Measurements from ENCODE around the gene WASHC1.
A peak's percentile ranks its signal among the peaks of the same experiment; 100 is the strongest.
"Not testable (repeated sequence)": the region's sequence is repeated elsewhere in the genome, so short reads cannot be mapped to it uniquely, and the experiment has no call there.

Gene WASHC1, protein sequence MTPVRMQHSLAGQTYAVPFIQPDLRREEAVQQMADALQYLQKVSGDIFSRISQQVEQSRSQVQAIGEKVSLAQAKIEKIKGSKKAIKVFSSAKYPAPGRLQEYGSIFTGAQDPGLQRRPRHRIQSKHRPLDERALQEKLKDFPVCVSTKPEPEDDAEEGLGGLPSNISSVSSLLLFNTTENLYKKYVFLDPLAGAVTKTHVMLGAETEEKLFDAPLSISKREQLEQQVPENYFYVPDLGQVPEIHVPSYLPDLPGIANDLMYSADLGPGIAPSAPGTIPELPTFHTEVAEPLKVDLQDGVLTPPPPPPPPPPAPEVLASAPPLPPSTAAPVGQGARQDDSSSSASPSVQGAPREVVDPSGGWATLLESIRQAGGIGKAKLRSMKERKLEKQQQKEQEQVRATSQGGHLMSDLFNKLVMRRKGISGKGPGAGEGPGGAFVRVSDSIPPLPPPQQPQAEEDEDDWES

DNA sequence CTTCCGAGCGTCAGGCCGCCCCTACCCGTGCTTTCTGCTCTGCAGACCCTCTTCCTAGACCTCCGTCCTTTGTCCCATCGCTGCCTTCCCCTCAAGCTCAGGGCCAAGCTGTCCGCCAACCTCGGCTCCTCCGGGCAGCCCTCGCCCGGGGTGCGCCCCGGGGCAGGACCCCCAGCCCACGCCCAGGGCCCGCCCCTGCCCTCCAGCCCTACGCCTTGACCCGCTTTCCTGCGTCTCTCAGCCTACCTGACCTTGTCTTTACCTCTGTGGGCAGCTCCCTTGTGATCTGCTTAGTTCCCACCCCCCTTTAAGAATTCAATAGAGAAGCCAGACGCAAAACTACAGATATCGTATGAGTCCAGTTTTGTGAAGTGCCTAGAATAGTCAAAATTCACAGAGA lies at the start of gene WASHC1:
WASHC1 (minus strand) TSS at position 101 of the 400 bp plus-strand sequence. CDS start 4,457 bp downstream, outside the sequence.
- intact Hi-C loops (cut with DNase I): not testable (repeated sequence)

DNA sequence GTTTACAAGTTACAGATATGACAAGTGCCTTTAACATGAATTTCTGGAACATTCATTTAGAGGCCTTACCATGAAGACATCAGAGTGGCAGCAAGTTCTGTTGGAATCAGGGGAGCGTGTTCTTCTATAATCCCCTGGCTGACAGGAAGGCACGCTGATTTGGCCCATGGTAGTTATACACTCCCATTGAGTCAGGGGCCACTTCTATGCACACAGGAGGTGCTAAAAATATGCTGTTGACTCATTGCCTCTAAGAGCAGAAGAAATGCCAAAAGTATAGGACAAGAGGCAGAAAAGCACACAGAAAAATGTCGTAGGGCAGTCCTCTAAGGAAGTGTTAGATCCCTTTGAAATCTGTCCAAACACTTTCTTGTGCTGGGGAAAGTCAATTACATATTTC lies 49.1 kb upstream of the WASHC1 start:
- intact Hi-C loops (cut with DNase I); DNase-seq: not testable (repeated sequence)

More for the DNA sequence above, at the start of gene WASHC1:
- DNase-seq: not testable (repeated sequence)

DNA sequence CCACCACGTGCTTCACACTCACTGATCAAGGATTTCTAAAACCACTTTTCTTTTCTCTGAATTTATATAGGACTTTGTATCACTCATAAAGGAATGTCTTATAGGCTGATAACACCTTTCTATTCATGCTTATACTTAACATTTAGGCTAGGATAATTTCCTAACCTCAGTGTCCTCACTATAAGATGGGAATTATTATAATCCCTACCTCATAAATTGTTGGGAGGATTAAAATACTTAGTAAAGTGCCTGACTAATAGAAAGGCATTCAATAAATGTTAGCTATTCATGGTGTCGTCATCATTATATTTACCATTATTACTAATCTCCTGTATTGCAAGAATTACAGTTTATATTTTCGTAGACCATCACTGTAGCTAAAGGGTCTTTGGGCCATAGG lies 47.1 kb upstream of the WASHC1 start:
- DNase-seq; intact Hi-C loops (cut with DNase I): not testable (repeated sequence)

DNA sequence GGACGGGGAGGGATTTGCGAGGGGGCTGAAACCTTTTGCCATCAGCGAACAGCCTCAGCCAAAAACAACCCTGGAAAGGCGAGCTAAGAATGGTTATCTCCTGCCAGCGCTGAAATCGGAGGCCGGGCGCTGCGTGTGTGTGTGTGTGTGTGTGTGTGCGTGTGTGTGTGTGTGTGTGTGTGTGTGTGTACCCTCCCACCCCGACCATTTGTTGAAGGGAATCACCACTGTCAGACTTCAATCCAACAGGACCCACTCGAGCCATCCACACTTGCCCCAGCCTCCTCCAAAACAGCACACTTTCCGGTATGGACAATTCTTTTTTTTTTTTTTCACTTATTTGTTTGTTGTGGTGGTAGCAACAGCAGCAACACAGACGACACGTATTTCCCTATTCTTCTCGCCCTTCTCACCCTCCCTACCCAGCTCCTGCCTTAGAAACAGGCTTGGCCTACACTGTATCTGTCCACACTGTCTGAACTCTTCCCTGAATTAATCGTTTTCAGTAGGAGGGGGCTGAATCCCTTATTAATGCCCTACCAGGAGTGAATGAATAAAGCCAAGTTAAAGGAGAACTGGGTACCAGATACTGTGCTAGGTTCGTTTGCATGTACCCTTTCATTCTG lies 44.8 kb upstream of the WASHC1 start:
- intact Hi-C loops (cut with DNase I); DNase-seq: not testable (repeated sequence)

DNA sequence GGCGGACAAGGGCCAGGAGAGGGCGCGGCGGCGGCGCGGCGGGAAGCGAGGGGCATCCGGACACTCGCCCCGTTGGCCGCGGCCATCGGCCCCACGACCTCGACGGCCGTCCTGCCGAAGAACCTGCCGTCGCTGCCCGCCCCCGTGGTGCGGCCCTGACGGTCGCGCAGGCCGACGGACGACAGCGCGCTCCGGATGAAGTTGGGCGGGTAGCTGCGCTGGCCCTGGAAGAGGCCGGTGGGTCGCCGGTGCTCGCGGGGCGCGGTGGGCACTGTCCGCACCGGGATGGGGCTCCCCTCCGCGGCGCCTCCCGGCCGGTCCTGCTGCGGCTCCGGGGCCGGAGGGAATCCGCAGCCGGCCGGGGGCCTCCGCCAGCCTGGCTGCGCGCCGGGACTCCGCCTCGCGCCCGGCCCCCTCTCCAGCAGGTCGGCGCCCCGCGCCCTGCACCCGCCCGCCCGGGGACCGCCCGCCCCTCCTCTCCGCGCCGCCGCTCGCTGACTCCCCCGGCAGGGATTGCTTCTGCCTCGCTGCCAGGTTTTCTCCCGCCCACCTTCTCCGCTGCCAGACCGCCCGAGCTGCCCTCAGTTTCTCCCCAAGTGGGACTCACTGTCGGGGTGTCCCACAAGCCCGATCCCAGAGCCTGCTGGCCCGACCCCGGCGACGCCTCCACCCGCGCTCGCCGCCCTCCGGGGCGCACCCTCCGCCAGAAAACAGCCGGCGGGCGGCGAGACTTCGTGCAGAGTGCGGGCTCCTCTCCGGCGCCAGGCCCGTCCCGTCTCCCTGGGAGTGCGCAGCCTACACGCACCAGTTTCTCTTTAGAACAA lies 44.0 kb upstream of the WASHC1 start:
- intact Hi-C loops (cut with DNase I): not testable (repeated sequence)
- peak in 3 of 10 donors; percentile 61 to 77 (median 62) for DNase-seq

DNA sequence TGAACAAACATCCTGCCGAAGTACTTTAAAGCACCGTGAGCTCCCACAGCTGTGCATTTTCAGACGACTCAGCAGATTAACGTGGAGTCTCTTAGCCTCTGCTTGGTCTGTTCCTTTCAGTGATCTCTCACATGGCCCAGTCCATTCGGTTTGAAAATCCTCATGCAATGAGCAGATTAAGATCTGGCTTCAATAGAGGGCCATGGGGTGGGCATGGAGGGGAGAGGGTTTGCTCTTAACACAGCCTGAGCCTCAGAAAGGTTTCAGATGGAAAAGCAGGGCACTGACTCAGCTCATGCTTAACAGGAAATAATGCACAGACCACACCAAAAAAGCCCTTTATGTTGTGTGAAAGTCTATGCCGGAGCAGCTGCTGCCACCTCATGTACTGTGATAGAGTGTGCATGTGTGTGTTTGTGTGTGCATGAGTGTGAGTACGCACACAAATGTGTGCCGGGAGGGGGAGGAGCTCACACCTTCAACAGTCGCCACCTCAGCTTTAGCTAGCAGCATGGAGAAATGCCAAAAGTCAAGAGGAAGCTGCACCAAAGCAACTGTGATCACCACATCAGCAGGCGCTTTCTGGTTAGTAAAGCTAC lies 33.9 kb upstream of the WASHC1 start:
- DNase-seq; intact Hi-C loops (cut with DNase I): not testable (repeated sequence)

DNA sequence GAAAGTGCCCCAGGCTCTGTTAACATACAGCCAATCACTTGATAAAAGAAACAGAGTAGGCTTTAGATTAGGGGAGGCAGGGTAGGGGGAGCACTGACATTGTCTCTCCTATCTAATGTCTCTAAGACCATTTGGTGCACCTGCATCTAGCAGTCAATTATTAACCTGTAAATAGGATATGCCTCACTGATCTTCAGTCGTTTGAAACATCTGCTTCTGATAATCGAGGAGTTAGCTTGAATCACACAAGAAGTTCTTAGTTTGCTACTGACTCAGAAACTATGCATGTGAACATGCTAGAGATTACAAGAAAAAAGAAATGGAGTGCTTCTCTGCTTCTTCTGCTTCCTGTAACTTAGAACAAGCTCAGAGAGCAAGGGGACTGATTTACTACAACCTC lies 23.4 kb upstream of the WASHC1 start:
- intact Hi-C loops (cut with DNase I); DNase-seq: not testable (repeated sequence)

DNA sequence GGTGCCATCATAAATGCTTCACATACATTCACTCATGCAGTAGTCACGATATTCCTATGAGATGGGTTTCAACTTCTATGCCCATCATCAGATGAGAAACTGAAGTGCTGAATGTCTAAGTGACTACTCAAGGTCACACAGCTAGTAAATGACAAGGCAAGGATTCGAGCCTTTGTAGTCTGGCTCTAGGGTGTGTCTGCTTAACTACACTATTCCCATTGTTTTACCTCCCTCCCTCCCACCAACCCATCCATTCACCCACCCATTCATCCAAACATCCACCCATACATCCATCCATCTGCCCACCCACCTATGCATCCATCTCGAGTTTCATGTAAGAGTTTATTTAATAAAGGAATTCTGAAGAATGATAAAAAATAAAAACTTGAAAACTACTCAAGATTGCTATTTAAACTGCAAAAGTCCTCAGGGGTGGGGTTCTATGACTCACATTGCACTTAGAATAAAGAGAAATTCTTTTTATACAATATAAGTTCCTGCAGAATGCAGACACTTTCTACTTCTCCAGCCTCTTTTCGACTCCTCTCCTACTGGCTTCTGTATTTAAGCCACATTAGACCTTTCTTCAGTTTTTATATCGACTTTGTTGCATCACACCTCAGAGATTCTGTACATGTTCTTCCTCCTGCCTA lies 19.1 kb upstream of the WASHC1 start:
- DNase-seq; intact Hi-C loops (cut with DNase I): not testable (repeated sequence)

DNA sequence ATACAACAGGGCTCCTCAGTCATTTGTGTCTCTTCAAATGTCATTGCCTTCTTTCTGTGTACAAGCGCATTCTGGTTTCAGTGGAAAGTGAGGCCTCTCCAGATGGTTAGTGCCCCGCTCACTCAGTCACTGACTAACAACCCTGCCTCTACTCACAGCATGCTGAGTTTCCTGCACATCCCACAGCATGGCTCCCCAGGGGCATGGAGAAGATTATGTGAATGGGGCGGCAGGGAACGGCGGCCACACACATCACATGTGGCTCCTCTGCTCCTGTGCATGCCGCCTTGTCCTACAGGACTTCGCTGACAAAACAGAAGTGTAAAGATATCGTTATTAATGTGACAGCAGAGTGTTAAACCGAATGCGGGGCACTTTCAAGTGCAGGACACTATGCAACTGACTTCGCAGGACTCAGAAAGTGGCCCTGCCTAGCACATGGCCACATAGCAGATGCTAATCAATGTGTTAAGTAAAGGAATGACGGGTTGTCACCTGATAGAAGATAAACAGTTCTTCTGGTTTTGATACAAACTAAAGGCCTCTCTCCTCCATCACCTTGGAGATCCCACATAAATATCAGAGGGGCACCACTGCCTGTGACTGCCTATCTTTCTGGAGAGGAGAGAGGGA lies 17.5 kb upstream of the WASHC1 start:
- DNase-seq: peak in 1 of 10 donors; percentile 56
- intact Hi-C loops (cut with DNase I): not testable (repeated sequence)

DNA sequence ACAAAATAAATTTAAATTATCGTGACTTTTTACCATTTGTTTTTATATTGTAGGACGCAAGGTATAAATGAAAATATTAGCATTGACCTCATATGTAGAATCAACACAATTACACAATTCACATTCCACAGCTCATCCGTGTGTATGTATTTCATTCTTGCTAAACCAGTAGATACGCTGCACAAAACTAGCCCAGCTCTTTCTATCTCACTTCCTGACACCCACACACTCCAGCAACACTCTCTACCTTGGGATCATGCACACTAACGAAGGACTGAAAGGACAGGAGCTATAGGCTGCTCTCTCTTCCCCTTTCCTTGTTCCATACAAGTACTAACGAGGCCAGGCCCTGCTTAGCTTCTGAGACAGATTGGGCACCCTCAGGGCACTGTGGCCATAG lies 16.9 kb upstream of the WASHC1 start:
- intact Hi-C loops (cut with DNase I); DNase-seq: not testable (repeated sequence)

DNA sequence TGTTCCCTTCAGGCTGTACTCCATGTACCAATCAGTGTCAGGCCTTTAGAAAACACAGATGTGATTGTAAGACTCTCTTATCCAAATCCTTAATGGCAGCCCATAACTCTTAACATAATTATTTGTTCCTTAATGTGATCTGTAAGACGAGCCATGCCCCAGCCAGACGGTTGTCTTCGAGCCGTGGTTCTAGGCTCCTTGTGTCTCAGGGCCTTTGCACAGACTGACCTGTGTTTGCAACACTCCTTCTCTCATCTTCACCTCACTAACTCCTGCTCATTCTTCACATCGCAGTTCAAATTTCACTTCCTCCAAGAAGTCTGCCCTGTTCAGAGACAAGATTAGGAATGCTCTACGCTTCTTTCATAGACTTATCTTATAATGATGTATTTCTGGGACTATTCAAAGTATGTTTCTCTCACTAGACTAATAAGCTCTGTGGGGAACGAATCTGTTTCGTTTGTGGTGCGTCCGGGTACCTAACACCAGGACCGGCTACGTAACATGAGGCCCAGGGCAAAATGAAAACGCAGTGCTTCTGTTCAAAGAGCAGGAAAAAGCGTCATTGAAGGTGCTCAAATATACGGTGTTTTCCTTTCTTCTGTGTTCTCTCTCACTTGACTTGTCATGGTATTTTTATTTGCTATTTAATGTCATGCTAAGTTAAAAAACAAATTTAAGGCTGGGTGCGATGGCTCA lies 16.1 kb upstream of the WASHC1 start:
- peak in 3 of 10 donors; percentile 37 to 76 (median 74) for DNase-seq
- intact Hi-C loops (cut with DNase I): not testable (repeated sequence)

DNA sequence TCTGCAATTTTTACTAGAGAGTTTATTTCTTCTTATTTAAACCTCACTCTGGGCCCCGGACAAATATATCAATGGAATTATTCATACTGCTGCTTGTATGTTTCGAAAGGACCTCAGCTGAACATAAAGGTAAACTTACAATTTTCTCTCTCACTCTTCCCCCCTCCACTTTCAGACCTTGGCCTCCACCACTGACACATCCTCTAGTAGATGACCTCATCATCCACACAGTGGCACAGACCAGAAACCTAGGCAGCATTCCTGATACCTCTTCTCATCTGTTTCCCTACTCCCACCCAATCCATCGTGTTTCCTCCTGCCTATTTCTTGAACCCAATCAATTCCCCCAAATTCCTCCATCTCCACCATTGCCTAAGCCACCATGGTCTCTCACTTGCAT lies 15.2 kb upstream of the WASHC1 start:
- intact Hi-C loops (cut with DNase I); DNase-seq: not testable (repeated sequence)

DNA sequence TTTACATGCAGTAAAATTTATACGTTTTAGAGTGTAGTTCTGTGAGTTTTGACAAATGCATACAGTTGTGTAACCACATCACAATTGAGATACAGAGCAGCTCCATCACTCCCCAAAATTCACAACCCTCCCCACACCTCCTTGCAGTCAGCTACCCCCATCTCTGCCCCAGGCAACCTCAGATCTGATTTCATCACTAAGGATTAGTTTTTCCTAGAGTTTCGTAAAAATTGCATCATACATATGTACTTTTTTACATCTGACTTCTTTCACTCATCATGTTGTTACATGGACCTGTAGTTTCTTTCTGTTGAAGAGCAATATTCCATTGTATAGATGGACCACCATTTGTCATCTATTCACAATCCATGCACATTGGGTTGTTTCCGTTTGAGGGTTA lies 14.4 kb upstream of the WASHC1 start:
- intact Hi-C loops (cut with DNase I): not testable (repeated sequence)

DNA sequence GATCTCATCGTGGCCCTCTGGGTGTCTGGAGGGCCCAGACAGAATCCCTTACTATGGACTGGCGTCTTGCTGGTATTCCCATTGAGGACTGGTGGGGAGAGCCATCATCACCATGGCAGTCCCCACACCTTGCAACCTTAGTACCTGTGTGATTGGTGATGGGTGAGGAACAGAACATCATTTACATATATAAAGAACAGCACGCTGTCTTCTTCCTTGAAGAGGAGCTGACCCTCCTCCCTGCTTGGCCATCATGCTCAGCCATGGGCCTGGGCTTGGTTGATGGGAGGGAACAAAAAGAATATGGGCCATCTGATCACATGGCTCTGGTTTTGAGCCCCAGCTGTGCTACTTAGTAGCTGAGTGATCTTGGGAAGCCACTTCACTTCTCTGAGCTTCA lies 13.9 kb upstream of the WASHC1 start:
- DNase-seq; intact Hi-C loops (cut with DNase I): not testable (repeated sequence)

More for the DNA sequence above, 14.4 kb upstream of the WASHC1 start:
- not testable (repeated sequence) for DNase-seq

DNA sequence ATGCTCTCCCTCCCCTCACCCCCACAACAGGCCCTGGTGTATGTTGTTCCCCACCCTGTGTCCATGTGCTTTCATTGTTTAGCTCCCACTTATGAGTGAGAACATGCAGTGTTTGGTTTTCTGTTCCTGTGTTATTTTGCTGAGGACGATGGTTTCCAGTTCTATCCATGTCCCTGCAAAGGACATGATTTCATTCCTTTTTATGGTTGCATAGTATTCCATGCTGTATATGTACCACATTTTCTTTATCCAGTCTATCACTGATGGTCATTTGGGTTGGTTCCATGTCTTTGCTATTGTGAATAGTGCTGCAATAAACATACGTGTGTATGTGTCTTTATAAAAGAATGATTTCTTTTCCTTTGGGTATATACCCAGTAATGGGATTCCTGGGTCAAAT lies 12.6 kb upstream of the WASHC1 start:
- intact Hi-C loops (cut with DNase I); DNase-seq: not testable (repeated sequence)

DNA sequence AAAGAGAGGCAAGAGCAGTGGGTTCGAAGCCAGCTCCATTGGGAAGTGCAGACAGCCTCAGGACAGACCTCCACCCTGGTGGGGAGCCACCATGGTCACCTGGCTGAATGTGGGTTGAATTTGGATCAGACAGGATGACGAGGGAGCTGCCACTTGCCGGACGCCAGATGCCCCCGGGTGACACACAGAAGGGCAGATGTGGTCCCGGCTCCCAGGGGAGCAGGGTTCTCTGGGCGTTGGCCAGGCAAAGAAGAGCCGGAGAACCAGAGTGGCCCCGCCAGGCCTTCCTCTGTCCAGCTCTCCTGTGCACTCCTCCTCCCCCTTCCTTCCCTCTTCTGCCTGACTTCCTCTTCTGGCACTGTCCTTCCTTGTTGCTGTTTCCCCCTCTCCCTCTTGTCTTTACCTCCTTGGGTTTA lies 12.0 kb upstream of the WASHC1 start:
- DNase-seq: peak in 2 of 10 donors; percentile 49 to 62
- intact Hi-C loops (cut with DNase I): not testable (repeated sequence)

DNA sequence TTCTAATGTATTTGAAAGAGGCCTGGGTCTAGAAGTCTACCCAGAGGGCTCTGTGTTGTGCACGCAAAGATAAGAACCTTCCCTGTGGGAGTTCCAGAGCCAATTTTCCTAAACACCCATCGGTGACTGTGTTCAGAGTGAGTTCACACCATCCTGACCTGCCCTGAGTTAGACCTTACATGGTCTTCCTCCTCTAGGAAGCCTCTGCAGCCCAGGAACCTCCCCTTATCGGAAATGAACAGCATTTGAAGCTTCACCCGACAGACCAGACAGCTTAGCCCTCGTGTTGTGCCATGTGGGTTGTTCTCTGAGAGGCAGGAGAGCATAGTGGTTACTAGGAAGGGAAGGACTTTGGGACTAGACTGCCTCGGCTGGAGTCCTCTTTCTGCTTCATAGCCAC lies 3.1 kb upstream of the WASHC1 start:
- intact Hi-C loops (cut with DNase I); DNase-seq: not testable (repeated sequence)

DNA sequence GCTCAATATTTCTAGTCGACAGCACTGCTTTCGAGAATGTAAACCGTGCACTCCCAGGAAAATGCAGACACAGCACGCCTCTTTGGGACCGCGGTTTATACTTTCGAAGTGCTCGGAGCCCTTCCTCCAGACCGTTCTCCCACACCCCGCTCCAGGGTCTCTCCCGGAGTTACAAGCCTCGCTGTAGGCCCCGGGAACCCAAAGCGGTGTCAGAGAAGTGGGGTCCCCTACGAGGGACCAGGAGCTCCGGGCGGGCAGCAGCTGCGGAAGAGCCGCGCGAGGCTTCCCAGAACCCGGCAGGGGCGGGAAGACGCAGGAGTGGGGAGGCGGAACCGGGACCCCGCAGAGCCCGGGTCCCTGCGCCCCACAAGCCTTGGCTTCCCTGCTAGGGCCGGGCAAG lies 481 bp downstream of the WASHC1 start:
- intact Hi-C loops (cut with DNase I): not testable (repeated sequence)
- peak in 1 of 10 donors; percentile 45 for DNase-seq

All from posterior cingulate gyrus (tissue), 11 donors.